GM12878 (cell line): ENCODE results near the gene NKIRAS1. TPM values are rescaled to one million over a fixed set of nuclear protein-coding genes. Genes with fewer than 3 reads are reported as not detected.

ENCODE experiments used
- ATAC-seq: fragments of 200-7000 bp; cut with Tn5 transposase; 3 replicates; pipeline ENCODE4 v1.9.1; 2020; ENCODE audit warnings: mild to moderate bottlenecking, moderate library complexity
- BruUV-seq: library from RNA; stranded (reverse); fragments of 400-500 nt; replicated peaks from 2 replicates; lab custom pipeline; 2021; lab: Mats Ljungman, UMichigan
- CTCF ChIA-PET: fragments of 300-600 bp; sonication (Branson Sonifier 250); formaldehyde crosslinking; extraction: SDS; loops from one replicate; lab custom pipeline; 2021; ENCODE audit warnings: inconsistent platforms; lab: Yijun Ruan, JAX
- POLR2A ChIA-PET: fragments of 350-600 bp; formaldehyde crosslinking; extraction: SDS; loops from one replicate; lab custom pipeline; 2021; ENCODE audit warnings: inconsistent platforms; lab: Charles Lee
- RAD21 ChIA-PET: fragments of 300-600 bp; sonication (Branson Sonifier 250); formaldehyde crosslinking; loops from one replicate; lab custom pipeline; 2023; ENCODE audit warnings: antibody characterized with exemption; ENCODE audit not compliant: unreplicated experiment; lab: Charles Lee
- SMC1A ChIA-PET: fragments of 300-600 bp; sonication (Branson Sonifier 250); formaldehyde crosslinking; loops from one replicate; lab custom pipeline; 2023; ENCODE audit not compliant: unreplicated experiment, uncharacterized antibody; lab: Charles Lee
- DNase-seq: peaks from one replicate; pipeline ENCODE4 v3.0.0-alpha.2; 2011; ENCODE audit warnings: low read depth, low spot score
- FAIRE-seq: peaks from 3 replicates; lab custom pipeline; 2011; peaks lifted over from hg19 to GRCh38; lab: Jason Lieb, UNC
- H2AFZ ChIP-seq: 2 replicates; pipeline ENCODE4 v1.6.0; 2011; ENCODE audit warnings: low read depth, low read length, control low read depth; ENCODE audit not compliant: control insufficient read depth
- H3K27ac ChIP-seq: 2 replicates; pipeline ENCODE4 v1.5.1; 2011; ENCODE audit warnings: control low read depth; ENCODE audit not compliant: control insufficient read depth, insufficient read depth
- H3K27me3 ChIP-seq, 2 experiments: replicated peaks in 1 of 2; 2 replicates each; pipeline versions ENCODE4 v1.6.0 to v1.6.1; 2011; ENCODE audit warnings: low read length in 1 of 2; ENCODE audit not compliant: control insufficient read depth in 2 of 2, insufficient read depth in 2 of 2
- H3K36me3 ChIP-seq, 2 experiments: 2 replicates each; pipeline ENCODE4 v1.5.1; 2011; ENCODE audit warnings: low read length in 1 of 2; ENCODE audit not compliant: control insufficient read depth in 2 of 2, insufficient read depth in 2 of 2
- H3K4me1 ChIP-seq: 2 replicates; pipeline ENCODE4 v1.6.1; 2011; ENCODE audit warnings: mild to moderate bottlenecking, low read length, moderate library complexity, mixed read lengths; ENCODE audit not compliant: control insufficient read depth, insufficient read depth
- H3K4me2 ChIP-seq: 2 replicates; pipeline ENCODE4 v1.6.0; 2011; ENCODE audit warnings: control low read depth; ENCODE audit not compliant: control insufficient read depth, insufficient read depth
- H3K4me3 ChIP-seq: fragments of 200-600 bp; sonication (generic); 2 replicates; pipeline ENCODE4 v1.5.1; 2016
- H3K79me2 ChIP-seq: 2 replicates; pipeline ENCODE4 v1.6.0; 2011; ENCODE audit warnings: low read length; ENCODE audit not compliant: control insufficient read depth, insufficient read depth
- H3K9ac ChIP-seq: 2 replicates; pipeline ENCODE4 v1.8.0; 2011; ENCODE audit warnings: low read length, control low read depth, mixed read lengths; ENCODE audit not compliant: control insufficient read depth, insufficient read depth
- H3K9me3 ChIP-seq: replicated peaks from 3 replicates; pipeline ENCODE4 v1.5.1; 2011; ENCODE audit warnings: mild to moderate bottlenecking, low read length; ENCODE audit not compliant: control insufficient read depth, insufficient read depth
- H4K20me1 ChIP-seq: 2 replicates; pipeline ENCODE4 v1.6.0; 2011; ENCODE audit not compliant: control insufficient read depth, insufficient read depth
- BCL11A ChIP-seq: IDR thresholded peaks from 2 replicates; pipeline ENCODE4 v1.6.1; 2011; ENCODE audit warnings: low read depth, low read length
- CHD2 ChIP-seq: IDR thresholded peaks from 2 replicates; pipeline ENCODE4 v1.6.1; 2011; ENCODE audit warnings: low read depth, low read length, improper control_type of control experiment, borderline replicate concordance
- MEF2B ChIP-seq: fragments of 450-650 bp; IDR thresholded peaks from 2 replicates; pipeline ENCODE4 v1.6.1; 2018; ENCODE audit warnings: mild to moderate bottlenecking, moderate library complexity; ENCODE audit not compliant: partially characterized antibody, poor library complexity, severe bottlenecking
- STAT3 ChIP-seq: IDR thresholded peaks from 2 replicates; pipeline ENCODE4 v1.6.1; 2011; ENCODE audit warnings: low read depth, low read length, improper control_type of control experiment
- WGBS: methylation state at CpG from one replicate; pipeline ENCODE4 v1.1.6; 2016; ENCODE audit warnings: low lambda C conversion rate; ENCODE audit not compliant: insufficient replicate concordance, insufficient coverage; ENCODE audit errors: missing lambda C conversion rate; 5-methylcytosine and 5-hydroxymethylcytosine counted together
- in situ Hi-C: fragments of 300-500 bp; cut with MboI; formaldehyde crosslinking; loops from 9 replicates; pipeline ENCODE4 v1.14.3; 2018; ENCODE audit warnings: mixed read lengths
- intact Hi-C: fragments of 100-400 bp; cut with micrococcal nuclease; formaldehyde crosslinking; loops from one replicate; pipeline ENCODE4 v1.14.2; 2022; ENCODE audit not compliant: unreplicated experiment
- polyA plus RNA-seq, 11 experiments: library from polyadenylated mRNA; depleted of rRNA in 4 of 11; unstranded in 6 of 11; stranded (reverse) in 5 of 11; fragments of >200 nt; fragmentation: Nextera tagmentation in 4 of 11; fragmentation: Illumina TruSeq in 1 of 11; extraction: Ambion mirVana in 4 of 11; extraction: Trizol in 1 of 11; gene quantifications; 1 replicate in 1 of 11; 2 replicates in 10 of 11; pipeline versions ENCODE4 v1.2.1 to v1.2.3, GENCODE V29; 2011 to 2016; ENCODE audit warnings: inconsistent platforms in 2 of 11, missing spikeins in 2 of 11, low read depth in 1 of 11
- total RNA-seq, 4 experiments: library from RNA; depleted of rRNA in 3 of 4; stranded (reverse); fragments of >200 nt in 3 of 4; fragmentation: Illumina TruSeq in 1 of 4; extraction: Trizol in 1 of 4; gene quantifications; 2 replicates each; pipeline versions ENCODE4 v1.2.1 to v1.2.3, GENCODE V29; 2013 to 2021
- TF ChIP-seq, protein P1 (sequence below): IDR thresholded peaks from 2 replicates; pipeline ENCODE4 v1.6.1; 2011; ENCODE audit warnings: mild to moderate bottlenecking, low read depth, low read length, moderate library complexity; ENCODE audit not compliant: insufficient replicate concordance
- TF ChIP-seq, protein P2 (sequence below): fragments of 450-650 bp; IDR thresholded peaks from 2 replicates; pipeline ENCODE4 v1.6.1; 2018; ENCODE audit warnings: mild to moderate bottlenecking, low read depth, moderate library complexity; ENCODE audit not compliant: partially characterized antibody

Gene NKIRAS1
- total and polyA plus RNA-seq, 10 of the 15 experiments (the other 5 are each of a cell fraction or from before 2014, with no cell fraction given), result 7.1 to 17.9 (median 10.9) TPM

DNA sequence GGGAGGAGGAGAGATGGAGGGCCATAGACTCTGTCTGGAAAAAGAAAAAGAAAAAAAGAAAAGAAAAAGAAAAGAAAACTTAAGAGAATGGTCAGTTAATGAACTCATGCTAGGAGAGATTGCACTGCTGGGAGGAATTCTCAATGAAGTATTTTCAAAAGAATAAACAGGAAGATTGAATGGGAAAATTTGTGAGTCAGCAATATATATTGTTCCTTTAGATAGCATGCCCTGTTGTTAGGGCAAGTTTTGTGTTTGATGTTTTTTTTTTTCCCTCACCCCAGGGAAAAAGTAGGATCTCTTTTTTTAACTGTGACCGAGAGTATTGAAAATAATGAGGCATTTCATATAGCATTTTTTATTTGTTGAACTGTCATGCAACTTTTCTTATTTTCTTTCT, 20.5 kb upstream of the NKIRAS1 start (continued):
- TF ChIP-seq MEF2B, result no peak

DNA sequence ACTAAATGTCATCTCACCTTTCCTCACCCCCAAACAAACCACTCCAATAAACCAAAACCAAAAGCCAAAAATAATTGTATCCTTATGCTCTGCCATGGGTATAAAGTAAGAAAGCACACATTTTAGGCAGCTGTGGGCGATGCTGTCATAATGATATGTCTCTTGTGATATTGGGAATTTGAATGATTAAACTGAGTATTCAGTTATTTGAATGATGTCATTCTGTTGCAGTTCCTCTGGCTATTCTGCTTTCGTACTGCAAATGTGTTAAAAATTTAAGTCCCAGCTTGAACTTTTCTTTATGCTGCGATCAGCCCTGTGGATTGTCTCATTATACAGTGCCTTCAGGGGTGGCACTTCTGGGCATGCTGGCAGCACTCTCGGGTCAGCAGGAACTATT, 17.5 kb upstream of the NKIRAS1 start:
- Histone ChIP-seq H4K20me1 (no peaks in the 10 kb centered on the region), H3K27ac (no peak overlapping the region), H3K4me3 (no peak overlapping the region), H3K9ac (no peak overlapping the region), H3K36me3 (no peaks in the 10 kb centered on the region), H3K27me3 (no peaks in the 10 kb centered on the region), H3K9me3 (no peaks in the 10 kb centered on the region), H3K79me2 (no peaks in the 10 kb centered on the region), H3K4me2 (no peak overlapping the region), H2AFZ (no peak overlapping the region), H3K4me1 (no peaks in the 10 kb centered on the region)
- TF ChIP-seq STAT3 (no peak), BCL11A (no peak), CHD2 (no peak)
- TF ChIP-seq, protein P1, sequence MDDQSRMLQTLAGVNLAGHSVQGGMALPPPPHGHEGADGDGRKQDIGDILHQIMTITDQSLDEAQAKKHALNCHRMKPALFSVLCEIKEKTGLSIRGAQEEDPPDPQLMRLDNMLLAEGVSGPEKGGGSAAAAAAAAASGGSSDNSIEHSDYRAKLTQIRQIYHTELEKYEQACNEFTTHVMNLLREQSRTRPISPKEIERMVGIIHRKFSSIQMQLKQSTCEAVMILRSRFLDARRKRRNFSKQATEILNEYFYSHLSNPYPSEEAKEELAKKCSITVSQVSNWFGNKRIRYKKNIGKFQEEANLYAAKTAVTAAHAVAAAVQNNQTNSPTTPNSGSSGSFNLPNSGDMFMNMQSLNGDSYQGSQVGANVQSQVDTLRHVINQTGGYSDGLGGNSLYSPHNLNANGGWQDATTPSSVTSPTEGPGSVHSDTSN, result no peak
- TF ChIP-seq, protein P2, sequence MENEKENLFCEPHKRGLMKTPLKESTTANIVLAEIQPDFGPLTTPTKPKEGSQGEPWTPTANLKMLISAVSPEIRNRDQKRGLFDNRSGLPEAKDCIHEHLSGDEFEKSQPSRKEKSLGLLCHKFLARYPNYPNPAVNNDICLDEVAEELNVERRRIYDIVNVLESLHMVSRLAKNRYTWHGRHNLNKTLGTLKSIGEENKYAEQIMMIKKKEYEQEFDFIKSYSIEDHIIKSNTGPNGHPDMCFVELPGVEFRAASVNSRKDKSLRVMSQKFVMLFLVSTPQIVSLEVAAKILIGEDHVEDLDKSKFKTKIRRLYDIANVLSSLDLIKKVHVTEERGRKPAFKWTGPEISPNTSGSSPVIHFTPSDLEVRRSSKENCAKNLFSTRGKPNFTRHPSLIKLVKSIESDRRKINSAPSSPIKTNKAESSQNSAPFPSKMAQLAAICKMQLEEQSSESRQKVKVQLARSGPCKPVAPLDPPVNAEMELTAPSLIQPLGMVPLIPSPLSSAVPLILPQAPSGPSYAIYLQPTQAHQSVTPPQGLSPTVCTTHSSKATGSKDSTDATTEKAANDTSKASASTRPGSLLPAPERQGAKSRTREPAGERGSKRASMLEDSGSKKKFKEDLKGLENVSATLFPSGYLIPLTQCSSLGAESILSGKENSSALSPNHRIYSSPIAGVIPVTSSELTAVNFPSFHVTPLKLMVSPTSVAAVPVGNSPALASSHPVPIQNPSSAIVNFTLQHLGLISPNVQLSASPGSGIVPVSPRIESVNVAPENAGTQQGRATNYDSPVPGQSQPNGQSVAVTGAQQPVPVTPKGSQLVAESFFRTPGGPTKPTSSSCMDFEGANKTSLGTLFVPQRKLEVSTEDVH, result no peak
- SMC1A ChIA-PET, result no interaction called here
- 59% methylated on average over 4 of the region's 4 CpGs for WGBS
- no TSS peak for BruUV-seq
- FAIRE-seq (no peak), ATAC-seq (no peak), DNase-seq (no peak)
- CTCF ChIA-PET, result interaction anchor here (0.8 kb wide), 1 partner anchor 16 kb away, joined by 3 read pairs; no protein-coding TSS in a partner anchor
- POLR2A ChIA-PET, result no interaction called here
- in situ Hi-C loops, result loop anchor here (25.0 kb wide), 1 partner anchor 1853 kb away; the partner anchor contains the start of genes NGLY1 and OXSM
- intact Hi-C loops, result no loop called here
- RAD21 ChIA-PET, result interaction anchor here (1.0 kb wide), 1 partner anchor 28 kb away, joined by 3 read pairs; no protein-coding TSS in a partner anchor
